ENCODE data around the gene EXO1.
A peak's percentile ranks its signal among the peaks of the same experiment; 100 is the strongest.
"Not testable (repeated sequence)": the region's sequence is repeated elsewhere in the genome, so short reads cannot be mapped to it uniquely, and the experiment has no call there.

Gene EXO1

DNA sequence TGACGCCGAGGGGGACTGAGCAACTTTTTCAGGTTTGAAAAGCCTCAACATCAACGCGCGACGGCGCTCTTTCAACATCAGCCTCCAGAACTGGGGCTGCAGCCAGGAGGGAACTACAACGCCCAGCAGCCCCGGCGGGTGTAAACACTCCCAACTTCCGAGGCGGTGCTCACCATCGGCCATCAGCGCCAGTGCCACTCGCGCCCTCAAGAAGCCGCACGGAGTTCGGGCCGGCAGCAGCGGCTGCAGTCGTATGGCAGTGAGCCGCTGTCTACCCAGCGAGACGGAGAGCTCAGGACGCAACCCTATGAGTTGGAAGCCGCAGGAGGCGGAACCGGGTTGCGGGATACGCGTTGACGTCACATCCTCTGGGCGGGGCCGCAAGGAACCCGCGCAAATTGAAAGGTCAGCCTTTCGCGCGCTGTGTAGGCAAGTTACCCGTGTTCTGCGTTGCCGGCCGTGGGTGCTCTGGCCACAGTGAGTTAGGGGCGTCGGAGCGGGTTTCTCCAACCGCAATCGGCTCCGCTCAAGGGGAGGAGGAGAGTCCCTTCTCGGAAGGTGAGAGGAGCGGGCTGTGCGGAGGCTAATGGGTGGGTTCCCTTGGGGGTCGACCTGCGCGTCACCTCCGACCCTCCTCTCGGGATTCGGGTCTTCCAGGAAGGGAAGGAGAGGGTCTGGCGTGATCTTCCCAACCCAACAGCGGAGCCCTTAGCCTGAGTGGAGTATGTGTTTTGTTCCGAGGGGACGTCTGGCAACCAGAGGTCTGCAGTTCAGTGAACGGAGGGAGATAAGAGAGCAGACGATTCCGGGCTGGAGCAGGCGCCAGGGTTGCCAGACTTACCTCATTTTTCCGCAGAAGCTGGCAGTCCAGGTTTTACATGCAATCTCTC lies at the start of gene EXO1:
Gene EXO1 (plus strand): TSS at position 409 of the 890 bp plus-strand sequence. CDS start 2,222 bp downstream, outside the sequence.
- DNase-seq (ENCODE audit: low read depth in 2 of 2) = peak; percentile 71 to 72

DNA sequence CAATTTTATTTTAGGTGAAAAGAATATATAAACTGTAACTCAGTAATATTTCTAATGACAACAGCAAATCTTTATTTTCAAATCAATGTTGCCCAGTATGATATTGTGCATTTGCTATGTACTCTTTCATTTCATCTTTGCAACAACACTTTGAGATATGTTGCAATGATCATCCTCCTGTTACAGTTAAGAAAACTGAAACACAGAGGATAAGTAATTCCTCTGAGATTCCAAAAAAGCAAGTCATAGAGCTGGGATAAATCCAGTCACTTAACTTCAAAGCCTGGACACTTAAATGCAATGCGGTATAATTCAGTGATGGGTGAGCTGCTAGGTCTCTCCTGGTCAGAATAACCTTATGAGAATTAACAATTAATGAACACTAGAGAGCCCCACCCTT lies 48.6 kb upstream of the EXO1 start:
- DNase-seq (ENCODE audit: low read depth in 2 of 2) = no peak

DNA sequence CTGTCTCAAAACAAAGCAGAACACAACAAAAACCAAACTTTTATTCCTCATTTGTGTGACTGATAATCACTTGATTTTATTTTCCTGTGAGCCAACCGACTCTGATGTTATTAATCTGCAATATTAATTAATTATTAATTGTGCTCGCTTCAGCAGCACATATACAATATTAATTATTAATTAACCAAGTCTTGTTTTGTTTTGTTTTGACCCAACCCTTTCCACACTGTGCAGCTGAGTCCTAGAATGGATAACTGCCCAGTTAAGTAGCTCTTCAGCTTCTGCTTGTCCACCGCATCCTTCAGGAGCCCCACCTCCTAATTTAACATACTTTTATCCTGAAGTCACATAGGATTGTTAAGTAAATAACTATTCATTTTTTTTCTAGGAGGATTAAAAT lies 47.4 kb upstream of the EXO1 start:
- no peak for DNase-seq (ENCODE audit: low read depth in 2 of 2)

- no peak for DNase-seq (ENCODE audit: low read depth in 2 of 2)
Measured at GRCh38 chr1:241802863-241803262, 45.1 kb upstream of the EXO1 start.

- DNase-seq (ENCODE audit: low read depth in 2 of 2) = not testable (repeated sequence)
Measured at GRCh38 chr1:241804706-241805105, 43.3 kb upstream of the EXO1 start.

GRCh38 chr1:241808265-241808664 lies 39.7 kb upstream of the EXO1 start:
- no peak for DNase-seq (ENCODE audit: low read depth in 2 of 2)

DNA sequence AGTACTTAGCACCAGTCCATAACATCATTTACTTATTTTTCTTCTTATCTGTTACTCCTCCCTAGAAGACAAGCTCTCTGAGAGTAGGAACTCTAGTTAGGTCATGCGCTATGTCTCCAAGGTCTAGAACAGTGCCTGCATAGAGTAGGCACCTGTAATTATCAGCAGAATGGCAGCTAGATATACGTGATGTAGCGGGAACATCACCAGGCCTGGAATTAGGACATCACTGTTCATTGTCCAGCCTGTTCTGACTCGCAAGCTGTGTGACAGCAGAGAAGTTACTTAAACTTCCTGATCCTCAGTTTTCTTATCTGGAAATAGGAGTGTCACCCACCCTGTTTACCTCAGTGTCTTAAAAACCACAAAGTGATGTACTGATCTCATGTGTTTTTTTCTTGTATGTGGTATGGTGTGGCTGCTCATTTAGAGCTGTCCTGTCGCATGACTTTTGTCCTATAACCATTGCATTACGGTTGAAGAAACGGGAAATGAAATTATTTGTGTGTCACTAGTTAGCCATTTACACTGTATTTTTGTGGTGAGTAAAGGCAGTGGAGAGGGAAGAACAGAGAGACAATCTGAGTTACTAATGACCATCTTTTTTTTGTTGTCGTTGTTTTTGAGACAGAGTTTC lies 37.1 kb upstream of the EXO1 start:
- DNase-seq (ENCODE audit: low read depth in 2 of 2) = no peak

DNA sequence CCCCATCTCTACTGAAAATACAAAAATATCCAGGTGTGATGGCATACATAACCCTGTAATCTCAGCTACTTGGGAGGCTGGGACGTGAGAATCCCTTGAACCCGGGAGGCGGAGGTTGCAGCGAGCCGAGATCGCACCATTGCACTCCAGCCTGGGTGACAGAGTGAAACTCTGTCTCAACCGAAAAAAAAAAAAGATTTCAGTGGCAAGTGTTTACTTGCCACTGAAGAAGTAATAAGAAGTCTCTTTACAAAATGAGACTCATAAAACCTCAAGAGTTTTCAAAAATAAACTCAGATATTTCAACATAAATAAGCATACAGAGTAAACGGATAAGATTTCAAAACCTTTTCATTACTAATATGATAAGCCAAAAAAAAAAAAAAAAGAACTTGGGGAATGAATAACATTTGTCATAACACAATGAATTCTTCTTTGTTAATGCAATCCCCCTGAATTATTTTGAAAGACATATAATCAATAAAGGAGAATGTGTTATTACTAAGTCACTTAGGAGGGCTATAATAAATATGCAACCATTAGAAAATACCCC lies 34.2 kb upstream of the EXO1 start:
- DNase-seq (ENCODE audit: low read depth in 2 of 2) = no peak

GRCh38 chr1:241816008-241816407 lies 32.0 kb upstream of the EXO1 start:
- DNase-seq (ENCODE audit: low read depth in 2 of 2) = no peak

DNA sequence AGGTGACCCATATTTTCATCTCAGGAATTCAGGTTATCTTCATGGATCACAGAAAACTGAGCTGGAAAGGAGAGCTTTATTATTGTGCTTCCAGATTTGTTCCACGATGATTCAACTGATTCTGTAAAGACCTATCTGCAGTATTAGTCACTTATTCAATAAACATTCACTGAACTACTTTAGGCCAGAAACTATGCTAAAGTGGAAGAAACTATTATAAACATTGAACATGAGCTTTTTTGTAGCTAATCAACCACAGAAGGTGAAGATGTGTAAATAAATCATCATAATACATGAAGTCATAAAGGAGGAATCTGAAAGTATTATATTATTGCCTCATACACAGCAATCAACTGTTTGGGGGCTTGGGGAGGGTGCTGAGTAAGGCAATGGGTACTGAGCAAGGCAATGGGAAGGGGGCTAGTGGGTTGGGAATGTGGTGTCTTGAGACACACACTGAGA lies 30.6 kb upstream of the EXO1 start:
- no peak for DNase-seq (ENCODE audit: low read depth in 2 of 2)

- no peak for DNase-seq (ENCODE audit: low read depth in 2 of 2)
Measured at GRCh38 chr1:241817956-241818612, 29.9 kb upstream of the EXO1 start.

DNA sequence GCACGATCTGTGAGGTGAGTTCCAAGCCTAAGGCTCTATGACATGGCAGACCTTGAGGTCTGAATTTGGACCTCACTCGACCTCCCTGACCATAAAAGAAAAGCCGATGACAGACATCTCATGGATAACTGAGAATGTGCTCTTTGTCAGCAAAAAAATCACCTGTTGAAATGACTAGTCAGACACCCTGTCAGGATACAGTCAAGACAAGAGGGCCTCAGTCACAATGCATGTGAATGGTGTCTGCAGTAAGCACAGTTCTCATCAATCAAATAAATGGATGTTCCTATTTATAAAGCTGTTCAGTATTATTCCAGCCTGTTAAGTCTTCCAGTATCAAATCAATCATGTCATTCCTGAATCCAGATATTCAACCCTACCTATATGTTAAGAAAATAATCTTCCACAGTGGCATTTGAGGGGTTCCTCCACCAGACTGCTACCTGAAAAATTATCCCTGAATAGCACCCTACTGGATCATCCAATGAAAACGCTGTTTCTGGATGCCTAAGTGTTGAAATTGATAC lies 28.6 kb upstream of the EXO1 start:
- DNase-seq (ENCODE audit: low read depth in 2 of 2) = no peak

DNA sequence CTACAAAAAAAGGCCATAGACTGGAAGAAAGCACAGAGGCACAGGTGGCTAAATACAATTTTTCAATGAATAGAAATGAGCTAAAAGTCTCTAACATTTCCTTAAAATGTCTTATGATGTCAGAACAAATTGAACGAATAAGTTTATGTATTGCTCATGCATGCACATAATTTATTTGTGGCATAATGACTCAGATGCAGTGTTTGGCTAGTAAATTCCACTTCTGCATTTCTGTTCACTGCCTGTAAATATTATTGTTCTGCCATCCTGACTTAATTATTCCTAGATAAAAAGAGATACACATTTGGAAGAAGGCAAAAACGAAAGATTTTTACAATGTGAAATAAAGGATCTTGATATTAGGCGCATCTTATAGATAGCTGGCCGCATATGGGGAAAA lies 26.6 kb upstream of the EXO1 start:
- DNase-seq (ENCODE audit: low read depth in 2 of 2) = no peak

DNA sequence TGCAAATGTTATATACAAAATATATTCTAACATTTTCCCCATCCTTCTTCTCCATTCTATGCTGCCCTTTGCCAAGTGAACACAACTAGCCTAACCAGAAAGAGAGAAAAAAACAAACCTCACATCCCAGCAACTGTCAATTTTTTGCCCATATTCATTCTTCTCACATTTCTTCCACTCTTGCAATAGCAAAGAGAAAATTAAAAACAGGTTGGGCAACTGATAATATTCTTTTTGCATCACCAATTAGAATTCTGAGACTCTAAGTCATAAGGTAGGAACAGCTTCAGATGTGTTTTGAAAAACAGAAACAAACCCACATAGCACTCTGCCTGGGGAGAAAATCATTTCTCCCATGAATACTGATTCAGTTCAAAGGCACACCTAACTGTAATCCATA lies 25.2 kb upstream of the EXO1 start:
- DNase-seq (ENCODE audit: low read depth in 2 of 2) = no peak

DNA sequence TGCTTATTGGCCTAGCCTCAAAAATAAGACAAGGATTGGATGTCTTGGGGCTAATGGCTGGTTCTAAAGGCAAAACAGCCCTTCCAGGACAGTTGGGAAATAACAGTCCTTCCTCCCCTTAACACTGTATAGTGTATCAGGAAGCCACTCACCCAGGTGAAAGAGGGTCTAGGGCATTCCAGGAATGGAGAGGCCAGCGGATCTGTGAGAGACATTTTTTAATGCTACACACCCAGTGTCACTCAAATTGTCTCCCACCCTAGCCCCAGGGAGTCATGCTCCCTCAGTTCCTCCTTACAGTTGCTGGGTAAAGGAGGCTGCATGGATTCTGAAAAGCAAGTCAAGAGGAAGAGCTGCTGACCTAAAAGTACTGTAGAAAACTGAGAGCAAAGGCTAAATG lies 24.1 kb upstream of the EXO1 start:
- no peak for DNase-seq (ENCODE audit: low read depth in 2 of 2)

- no peak for DNase-seq (ENCODE audit: low read depth in 2 of 2)
Measured at GRCh38 chr1:241825581-241825980, 22.4 kb upstream of the EXO1 start.

- not testable (repeated sequence) for DNase-seq (ENCODE audit: low read depth in 2 of 2)
Measured at GRCh38 chr1:241826613-241827012, 21.4 kb upstream of the EXO1 start.

DNA sequence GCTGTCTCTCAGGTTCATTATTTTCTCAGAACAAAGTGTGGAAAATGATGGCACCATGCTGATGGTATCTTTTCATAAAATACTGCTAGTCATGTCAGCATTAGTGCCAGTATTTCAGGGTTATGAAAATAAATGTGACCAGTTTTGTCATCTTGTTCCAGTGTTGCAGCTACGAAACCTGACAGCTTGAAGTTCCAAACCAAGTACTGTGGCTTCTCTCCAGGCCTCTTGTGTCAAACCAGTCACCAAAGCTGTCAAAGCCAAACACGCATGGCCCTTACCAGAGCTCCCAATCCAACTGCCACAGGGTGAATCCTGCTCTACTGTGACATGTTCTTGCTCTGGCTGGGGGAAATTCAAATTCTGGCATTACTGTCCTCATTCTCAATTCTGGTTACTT lies 20.7 kb upstream of the EXO1 start:
- no peak for DNase-seq (ENCODE audit: low read depth in 2 of 2)

DNA sequence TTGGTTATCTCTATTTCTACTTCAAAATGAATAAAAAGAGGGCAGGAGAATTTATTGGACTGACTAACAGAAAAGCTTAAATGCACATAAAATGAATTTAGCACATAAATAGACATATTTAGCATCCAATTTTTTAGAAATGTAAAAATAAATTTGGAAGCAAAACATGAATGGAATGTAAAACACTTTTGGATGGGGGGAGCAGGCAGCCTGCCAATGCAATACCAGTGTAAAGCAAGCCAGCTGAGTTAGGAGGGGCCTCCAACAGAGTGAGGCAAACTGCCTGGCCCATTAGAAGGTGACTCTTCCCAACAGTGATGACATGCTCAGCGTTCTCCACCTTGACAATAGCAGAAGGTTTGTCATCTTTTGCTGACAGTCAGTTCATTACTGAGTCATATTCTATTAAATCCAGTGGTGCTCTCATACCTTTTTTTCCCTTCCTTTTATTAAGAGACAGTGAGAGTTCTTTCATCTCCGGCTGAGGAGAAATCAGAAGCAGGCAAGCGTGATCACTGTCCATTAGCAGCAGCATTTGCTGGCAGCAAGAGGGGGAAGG lies 19.5 kb upstream of the EXO1 start:
- no peak for DNase-seq (ENCODE audit: low read depth in 2 of 2)

DNA sequence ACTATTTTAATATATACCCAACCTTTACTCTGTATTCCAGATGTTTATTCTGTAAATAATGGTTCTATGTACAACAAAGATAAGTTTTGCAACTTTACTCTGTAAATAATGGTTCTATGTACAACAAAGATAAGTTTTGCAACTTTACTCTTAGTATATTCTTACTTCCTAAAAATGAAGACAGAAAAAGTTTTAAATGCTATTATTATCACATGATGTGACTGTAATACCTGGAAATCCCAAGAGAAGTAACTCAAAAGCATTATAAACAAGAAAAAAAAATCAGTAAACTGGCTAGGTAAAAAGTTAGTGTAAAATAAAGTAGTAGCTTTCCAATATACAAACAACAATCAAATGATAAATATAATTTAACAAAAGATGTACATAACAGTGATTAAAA lies 18.5 kb upstream of the EXO1 start:
- DNase-seq (ENCODE audit: low read depth in 2 of 2) = no peak

DNA sequence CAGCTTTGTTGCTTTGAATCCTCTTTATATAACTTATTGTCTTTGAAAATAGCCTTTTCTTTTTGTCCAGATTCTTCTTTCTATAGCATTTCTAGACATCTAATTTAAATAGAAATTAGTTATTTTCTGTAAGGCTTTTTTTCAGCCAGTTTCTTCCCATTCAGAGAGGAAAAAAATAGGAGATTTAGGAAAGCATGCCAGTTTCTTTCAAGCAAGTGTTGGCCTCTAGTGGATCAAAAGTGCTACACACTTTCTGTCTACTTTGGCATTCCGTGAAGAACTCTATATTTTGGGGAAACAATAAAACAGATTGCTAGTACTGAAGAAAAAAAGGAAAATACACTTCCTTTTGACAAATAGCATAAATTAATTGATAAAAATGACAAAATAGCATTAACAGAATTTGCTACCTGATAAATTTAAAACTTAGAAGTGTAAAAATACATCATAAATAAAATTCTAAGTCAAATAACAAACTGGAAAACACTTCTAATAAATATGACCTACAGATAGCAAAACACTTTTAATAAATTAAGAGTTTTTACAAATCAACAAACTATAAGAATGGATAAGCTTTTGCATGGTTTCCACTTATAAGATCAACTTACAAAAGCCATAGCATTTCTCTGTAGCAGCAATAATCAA lies 13.1 kb upstream of the EXO1 start:
- no peak for DNase-seq (ENCODE audit: low read depth in 2 of 2)

Measured in stimulated activated CD8-positive, alpha-beta memory T cell treated with anti-CD3 and anti-CD28 coated beads, Interleukin-15, amount 100 ng/mL, for 4 hours (primary cell).